OCI-LY1 (cell line): ENCODE results near the gene SLC12A8.

Experiments
- H2AFZ ChIP-seq: fragments of 200-600 bp; sonication (generic), shearing (Covaris generic); 2 replicates; pipeline ENCODE4 v1.6.0; 2014; ENCODE audit warnings: antibody characterized with exemption, mild to moderate bottlenecking, low read length
- H3F3A ChIP-seq: fragments of 200-600 bp; sonication (generic), shearing (Covaris generic); 2 replicates; pipeline ENCODE4 v1.6.0; 2014; ENCODE audit warnings: mild to moderate bottlenecking, antibody characterized with exemption, low read length, moderate library complexity; ENCODE audit not compliant: insufficient read depth
- H3K27ac ChIP-seq: fragments of 200-600 bp; sonication (generic); 2 replicates; pipeline ENCODE4 v1.5.1; 2014; ENCODE audit warnings: low read length, mixed run types, mild to moderate bottlenecking, low read depth; ENCODE audit not compliant: poor library complexity, severe bottlenecking
- H3K27me3 ChIP-seq: fragments of 200-600 bp; sonication (generic); 2 replicates; pipeline ENCODE4 v1.6.0; 2014; ENCODE audit warnings: antibody characterized with exemption, mild to moderate bottlenecking, low read length, moderate library complexity; ENCODE audit not compliant: insufficient read depth
- H3K36me3 ChIP-seq: fragments of 200-600 bp; sonication (generic); 2 replicates; pipeline ENCODE4 v1.6.1; 2014; ENCODE audit warnings: mild to moderate bottlenecking, antibody characterized with exemption, low read length, moderate library complexity, mixed read lengths; ENCODE audit not compliant: insufficient read depth
- H3K4me1 ChIP-seq: fragments of 200-600 bp; sonication (generic); 2 replicates; pipeline ENCODE4 v1.5.1; 2014; ENCODE audit warnings: mild to moderate bottlenecking, low read length, moderate library complexity; ENCODE audit not compliant: insufficient read depth, severe bottlenecking
- H3K4me2 ChIP-seq: fragments of 200-600 bp; sonication (generic), shearing (Covaris generic); 2 replicates; pipeline ENCODE4 v1.6.1; 2014; ENCODE audit warnings: low read length
- H3K4me3 ChIP-seq: fragments of 200-600 bp; sonication (generic); 2 replicates; pipeline ENCODE4 v1.5.1; 2014; ENCODE audit warnings: low read length, low read depth, mild to moderate bottlenecking, mixed read lengths; ENCODE audit not compliant: poor library complexity, severe bottlenecking
- H3K79me2 ChIP-seq: fragments of 200-600 bp; shearing (Covaris generic); 2 replicates; pipeline ENCODE4 v1.6.1; 2016; ENCODE audit warnings: mixed run types, low read length, mixed read lengths; ENCODE audit not compliant: insufficient read depth
- H3K9ac ChIP-seq: fragments of 200-600 bp; sonication (generic), shearing (Covaris generic); 2 replicates; pipeline ENCODE4 v1.6.1; 2014; ENCODE audit warnings: mild to moderate bottlenecking, low read length, mixed read lengths
- H3K9me2 ChIP-seq: fragments of 200-600 bp; sonication (generic), shearing (Covaris generic); 2 replicates; pipeline ENCODE4 v1.6.1; 2014; ENCODE audit warnings: low read depth, mild to moderate bottlenecking, low read length, mixed read lengths
- H3K9me3 ChIP-seq: fragments of 200-600 bp; shearing (Covaris generic); 2 replicates; pipeline ENCODE4 v1.6.1; 2014; ENCODE audit warnings: low read length, mixed read lengths
- H4K20me1 ChIP-seq: fragments of 200-600 bp; sonication (generic), shearing (Covaris generic); 2 replicates; pipeline ENCODE4 v1.6.0; 2016; ENCODE audit warnings: mild to moderate bottlenecking, low read length; ENCODE audit not compliant: insufficient read depth
- EZH2 ChIP-seq: fragments of 200-600 bp; sonication (generic), shearing (Covaris generic); IDR thresholded peaks from 2 replicates; pipeline ENCODE4 v1.8.0; 2017; ENCODE audit warnings: borderline replicate concordance, mixed run types, mild to moderate bottlenecking, antibody characterized with exemption, low read length, moderate library complexity, mixed read lengths
- TF ChIP-seq, protein P1 (sequence below): fragments of 200-600 bp; sonication (generic), shearing (Covaris generic); IDR thresholded peaks from 2 replicates; pipeline ENCODE4 v1.5.1; 2017; ENCODE audit warnings: mild to moderate bottlenecking, antibody characterized with exemption, low read length, moderate library complexity, mixed read lengths

SLC12A8 gene

DNA sequence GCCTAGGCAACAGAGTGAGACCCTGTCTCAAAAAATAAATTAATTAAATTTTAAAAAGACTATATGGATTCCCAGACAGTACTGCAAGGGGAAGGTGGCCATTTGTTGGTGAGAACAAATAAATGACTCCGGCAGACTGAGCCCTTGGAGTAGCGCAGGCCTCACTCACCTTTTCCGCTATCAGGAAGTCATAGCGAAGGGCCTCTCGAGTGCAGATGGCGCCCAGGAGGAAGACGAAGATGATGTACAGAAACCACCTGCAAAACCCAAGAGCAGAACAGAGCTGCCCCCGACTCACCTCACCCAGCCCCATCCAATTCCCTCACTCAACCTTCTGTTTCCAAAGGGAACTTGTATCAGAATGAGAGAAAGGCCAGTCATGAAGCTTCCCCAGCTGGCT, 93.9 kb downstream of the SLC12A8 start:
- Histone ChIP-seq H3K9me2 (no peaks in the 10 kb centered on the region), H3K27ac (no peak overlapping the region), H4K20me1 (no peaks in the 10 kb centered on the region), H3F3A (no peaks in the 10 kb centered on the region), H2AFZ (no peak overlapping the region), H3K27me3 (no peaks in the 10 kb centered on the region; the same call in 1 of the 2 replicates), H3K4me2 (no peak overlapping the region), H3K9ac (no peak overlapping the region), H3K79me2 (no peaks in the 10 kb centered on the region), H3K4me1 (no peaks in the 10 kb centered on the region), H3K9me3 (no peaks in the 10 kb centered on the region), H3K4me3 (no peak overlapping the region), H3K36me3 (no peaks in the 10 kb centered on the region)
- no peak for TF ChIP-seq EZH2

DNA sequence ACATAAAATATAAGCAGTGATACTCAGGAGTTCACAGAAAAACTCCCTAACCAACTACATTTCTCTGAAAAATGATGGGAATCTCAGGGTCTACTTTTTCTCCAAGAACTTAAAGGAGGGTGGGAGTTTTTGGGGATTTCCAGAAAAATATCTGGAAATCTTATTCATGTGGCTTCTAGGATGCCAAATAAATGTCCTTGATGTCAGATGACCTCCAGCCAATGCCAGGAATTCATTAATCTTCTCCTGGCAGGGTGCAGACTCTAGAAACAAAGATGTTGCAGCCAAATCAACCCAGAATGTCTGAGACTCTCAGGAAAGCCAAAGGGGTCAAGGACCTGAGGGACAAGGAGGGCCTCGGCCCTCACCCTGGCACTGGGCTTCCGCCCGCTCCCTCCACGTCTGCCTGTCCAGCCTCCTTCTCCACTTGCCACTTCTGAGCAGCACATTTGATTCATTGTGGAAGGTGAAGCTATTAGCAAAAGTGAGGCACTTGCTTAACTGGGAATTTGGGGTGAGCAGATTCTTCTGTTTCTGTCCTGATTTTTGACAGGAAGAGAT, 94.8 kb downstream of the SLC12A8 start:
- Histone ChIP-seq H3K9me2 (no peaks in the 10 kb centered on the region), H3K79me2 (no peaks in the 10 kb centered on the region), H3K9me3 (no peaks in the 10 kb centered on the region), H3K9ac (no peak overlapping the region), H3K27me3 (no peaks in the 10 kb centered on the region; the same call in 1 of the 2 replicates), H3F3A (no peaks in the 10 kb centered on the region), H3K27ac (no peak overlapping the region), H3K4me1 (no peaks in the 10 kb centered on the region), H4K20me1 (no peaks in the 10 kb centered on the region), H3K4me2 (no peak overlapping the region), H3K36me3 (no peaks in the 10 kb centered on the region), H3K4me3 (no peak overlapping the region), H2AFZ (no peak overlapping the region)
- TF ChIP-seq, protein P1, sequence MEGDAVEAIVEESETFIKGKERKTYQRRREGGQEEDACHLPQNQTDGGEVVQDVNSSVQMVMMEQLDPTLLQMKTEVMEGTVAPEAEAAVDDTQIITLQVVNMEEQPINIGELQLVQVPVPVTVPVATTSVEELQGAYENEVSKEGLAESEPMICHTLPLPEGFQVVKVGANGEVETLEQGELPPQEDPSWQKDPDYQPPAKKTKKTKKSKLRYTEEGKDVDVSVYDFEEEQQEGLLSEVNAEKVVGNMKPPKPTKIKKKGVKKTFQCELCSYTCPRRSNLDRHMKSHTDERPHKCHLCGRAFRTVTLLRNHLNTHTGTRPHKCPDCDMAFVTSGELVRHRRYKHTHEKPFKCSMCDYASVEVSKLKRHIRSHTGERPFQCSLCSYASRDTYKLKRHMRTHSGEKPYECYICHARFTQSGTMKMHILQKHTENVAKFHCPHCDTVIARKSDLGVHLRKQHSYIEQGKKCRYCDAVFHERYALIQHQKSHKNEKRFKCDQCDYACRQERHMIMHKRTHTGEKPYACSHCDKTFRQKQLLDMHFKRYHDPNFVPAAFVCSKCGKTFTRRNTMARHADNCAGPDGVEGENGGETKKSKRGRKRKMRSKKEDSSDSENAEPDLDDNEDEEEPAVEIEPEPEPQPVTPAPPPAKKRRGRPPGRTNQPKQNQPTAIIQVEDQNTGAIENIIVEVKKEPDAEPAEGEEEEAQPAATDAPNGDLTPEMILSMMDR = no peak
- no peak for TF ChIP-seq EZH2

DNA sequence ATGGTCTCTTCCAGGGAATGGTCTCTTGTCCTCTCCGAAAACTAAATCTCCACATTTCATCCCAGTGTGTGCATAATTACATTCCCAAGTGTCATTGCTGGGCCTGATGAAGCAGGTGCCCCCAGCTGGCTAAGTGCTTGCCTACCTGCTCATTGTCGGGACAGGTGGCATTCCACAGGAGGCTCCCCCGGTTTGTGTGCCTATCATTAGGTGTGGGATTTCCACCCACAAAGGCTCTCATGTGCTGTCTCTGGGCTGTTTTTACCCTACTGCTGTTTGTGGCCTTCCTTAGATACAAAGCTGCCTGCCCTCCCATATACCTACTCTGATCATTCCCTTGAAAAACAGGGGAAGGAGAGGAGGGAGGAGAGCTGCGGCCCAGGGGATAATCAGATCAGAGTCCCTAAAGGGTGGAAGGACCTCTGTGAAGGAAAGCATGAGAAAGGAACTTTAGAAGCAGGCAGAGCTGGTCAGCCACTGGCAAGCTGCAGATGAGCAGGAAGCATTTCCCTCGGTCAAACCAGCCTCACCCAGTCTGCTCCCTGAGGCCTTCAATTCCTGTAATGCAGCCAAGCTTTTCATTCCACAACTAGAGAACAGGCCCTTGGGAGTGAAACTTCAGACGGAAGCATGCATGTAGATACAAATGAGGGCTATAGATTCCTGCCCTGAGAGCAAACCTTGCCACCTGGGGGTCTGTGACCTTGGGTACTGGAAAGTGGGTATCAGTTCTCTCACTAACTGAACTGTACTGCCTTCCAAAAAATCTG, 96.1 kb downstream of the SLC12A8 start:
- H4K20me1 ChIP-seq = no peaks in the 10 kb centered on the region
- H2AFZ ChIP-seq = no peak overlapping the region
- no peak overlapping the region for H3K27ac ChIP-seq
- no peaks in the 10 kb centered on the region for H3F3A ChIP-seq
- H3K4me2 ChIP-seq = no peak overlapping the region
- no peaks in the 10 kb centered on the region for H3K4me1 ChIP-seq
- TF ChIP-seq, protein P1 = no peak
- TF ChIP-seq EZH2 = no peak
- H3K36me3 ChIP-seq = no peaks in the 10 kb centered on the region
- H3K4me3 ChIP-seq = no peak overlapping the region
- H3K9ac ChIP-seq = no peak overlapping the region
- H3K9me3 ChIP-seq = no peaks in the 10 kb centered on the region
- no peaks in the 10 kb centered on the region; the same call in 1 of the 2 replicates for H3K27me3 ChIP-seq
- no peaks in the 10 kb centered on the region for H3K79me2 ChIP-seq
- no peaks in the 10 kb centered on the region for H3K9me2 ChIP-seq

DNA sequence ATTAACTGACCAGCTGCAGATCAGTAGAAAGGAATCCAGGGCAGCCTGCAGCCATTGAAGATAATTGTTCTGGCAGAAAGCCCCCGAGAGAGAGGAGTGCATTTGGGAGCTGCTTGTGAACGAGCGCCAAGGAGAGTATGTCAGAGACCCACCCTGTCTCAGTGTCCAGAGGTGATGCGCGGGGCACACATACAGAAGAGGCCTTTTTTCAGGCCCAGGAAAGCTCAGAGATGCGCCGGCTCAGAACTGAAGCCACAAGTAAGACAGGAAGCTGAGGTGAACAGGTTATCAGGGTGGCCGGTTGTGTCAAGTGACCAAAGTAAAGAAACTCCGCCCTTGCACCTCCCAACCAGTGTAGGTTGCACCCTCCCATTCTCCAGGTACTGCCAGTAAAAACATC, 96.9 kb downstream of the SLC12A8 start:
- H3K36me3 ChIP-seq = no peaks in the 10 kb centered on the region
- no peaks in the 10 kb centered on the region for H3K4me1 ChIP-seq
- no peak overlapping the region for H3K9ac ChIP-seq
- H4K20me1 ChIP-seq = no peaks in the 10 kb centered on the region
- TF ChIP-seq, protein P1 = no peak
- TF ChIP-seq EZH2 = no peak
- H3K27me3 ChIP-seq = no peaks in the 10 kb centered on the region; the same call in 1 of the 2 replicates
- H3K9me2 ChIP-seq = no peaks in the 10 kb centered on the region
- no peak overlapping the region for H3K27ac ChIP-seq
- no peak overlapping the region for H3K4me2 ChIP-seq
- no peaks in the 10 kb centered on the region for H3K79me2 ChIP-seq
- no peak overlapping the region for H3K4me3 ChIP-seq
- no peaks in the 10 kb centered on the region for H3K9me3 ChIP-seq
- no peak overlapping the region for H2AFZ ChIP-seq
- H3F3A ChIP-seq = no peaks in the 10 kb centered on the region
